ENCODE results near the gene COL7A1. TPM values are rescaled to one million over a fixed set of nuclear protein-coding genes. Genes with fewer than 3 reads are reported as not detected.
A peak's percentile ranks its signal among the peaks of the same experiment; 100 is the strongest.

Gene COL7A1
- total RNA-seq, 1 donor from 2014 or later = 19.2 TPM

DNA sequence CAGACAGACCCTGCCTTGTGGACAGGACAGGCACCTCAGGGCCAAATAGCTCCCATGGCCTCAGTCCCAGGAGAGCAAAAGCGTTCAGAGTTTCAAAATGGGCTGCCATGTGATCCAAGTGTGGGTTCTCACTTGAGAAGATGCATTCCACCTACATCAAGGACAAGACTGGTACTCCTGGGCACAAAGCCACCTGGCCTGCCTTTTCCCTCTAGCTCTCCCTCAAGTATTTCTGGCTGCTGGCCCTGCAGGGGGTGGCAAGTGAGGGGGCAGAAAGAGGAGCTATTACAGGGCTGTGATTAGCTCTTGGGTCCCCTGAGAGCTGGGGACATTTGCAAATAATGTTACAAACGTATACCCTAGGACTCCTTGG, 6.5 kb upstream of the COL7A1 start:
- TF ChIP-seq CTCF (IDR thresholded peaks at IDR 0.05; ENCODE audit: unreplicated experiment) = no peak
- no peaks in the 10 kb centered on the region for H3K9me3 Mint-ChIP-seq
- no peak for DNase-seq (ENCODE audit: low spot score in 2 of 2, unreplicated experiment in 2 of 2)
- no peak overlapping the region for H3K27ac Mint-ChIP-seq
- no peaks in the 10 kb centered on the region for H3K27me3 Mint-ChIP-seq (ENCODE audit: low read depth)
- peaks cover 26% of the 10 kb centered on the region for H3K4me1 Mint-ChIP-seq
- H3K36me3 Mint-ChIP-seq = peaks cover 19% of the 10 kb centered on the region
- H3K4me3 Mint-ChIP-seq = no peak overlapping the region

- DNase-seq (ENCODE audit: low spot score in 2 of 2, unreplicated experiment in 2 of 2) = no peak
- peaks cover 19% of the 10 kb centered on the region for H3K36me3 Mint-ChIP-seq
- no peaks in the 10 kb centered on the region for H3K9me3 Mint-ChIP-seq
- no peak overlapping the region for H3K27ac Mint-ChIP-seq
- H3K4me1 Mint-ChIP-seq = peaks cover 31% of the 10 kb centered on the region
- TF ChIP-seq CTCF (IDR thresholded peaks at IDR 0.05; ENCODE audit: unreplicated experiment) = no peak
- peaks cover 3% of the 10 kb centered on the region for H3K27me3 Mint-ChIP-seq (ENCODE audit: low read depth)
- no peak overlapping the region for H3K4me3 Mint-ChIP-seq
Measured at GRCh38 chr3:48600711-48601621, 5.8 kb upstream of the COL7A1 start.

GRCh38 chr3:48599509-48600285, 4.6 kb upstream of the COL7A1 start:
- Mint-ChIP-seq H3K27me3 (ENCODE audit: low read depth) (peaks cover 4% of the 10 kb centered on the region), H3K4me3 (no peak overlapping the region), H3K27ac (peak overlapping the region; percentile 1), H3K9me3 (no peaks in the 10 kb centered on the region), H3K4me1 (peaks cover 37% of the 10 kb centered on the region), H3K36me3 (peaks cover 19% of the 10 kb centered on the region)
- no peak for TF ChIP-seq CTCF (IDR thresholded peaks at IDR 0.05; ENCODE audit: unreplicated experiment)
- no peak for DNase-seq (ENCODE audit: low spot score in 2 of 2, unreplicated experiment in 2 of 2)

GRCh38 chr3:48599077-48599501, 4.0 kb upstream of the COL7A1 start:
- H3K4me3 Mint-ChIP-seq = no peak overlapping the region
- H3K36me3 Mint-ChIP-seq = peaks cover 14% of the 10 kb centered on the region
- DNase-seq (ENCODE audit: low spot score in 2 of 2, unreplicated experiment in 2 of 2) = no peak
- TF ChIP-seq CTCF (IDR thresholded peaks at IDR 0.05; ENCODE audit: unreplicated experiment) = no peak
- peak overlapping the region; percentile 89 for H3K27ac Mint-ChIP-seq
- H3K9me3 Mint-ChIP-seq = no peaks in the 10 kb centered on the region
- peaks cover 40% of the 10 kb centered on the region for H3K4me1 Mint-ChIP-seq
- H3K27me3 Mint-ChIP-seq (ENCODE audit: low read depth) = peaks cover 10% of the 10 kb centered on the region

DNA sequence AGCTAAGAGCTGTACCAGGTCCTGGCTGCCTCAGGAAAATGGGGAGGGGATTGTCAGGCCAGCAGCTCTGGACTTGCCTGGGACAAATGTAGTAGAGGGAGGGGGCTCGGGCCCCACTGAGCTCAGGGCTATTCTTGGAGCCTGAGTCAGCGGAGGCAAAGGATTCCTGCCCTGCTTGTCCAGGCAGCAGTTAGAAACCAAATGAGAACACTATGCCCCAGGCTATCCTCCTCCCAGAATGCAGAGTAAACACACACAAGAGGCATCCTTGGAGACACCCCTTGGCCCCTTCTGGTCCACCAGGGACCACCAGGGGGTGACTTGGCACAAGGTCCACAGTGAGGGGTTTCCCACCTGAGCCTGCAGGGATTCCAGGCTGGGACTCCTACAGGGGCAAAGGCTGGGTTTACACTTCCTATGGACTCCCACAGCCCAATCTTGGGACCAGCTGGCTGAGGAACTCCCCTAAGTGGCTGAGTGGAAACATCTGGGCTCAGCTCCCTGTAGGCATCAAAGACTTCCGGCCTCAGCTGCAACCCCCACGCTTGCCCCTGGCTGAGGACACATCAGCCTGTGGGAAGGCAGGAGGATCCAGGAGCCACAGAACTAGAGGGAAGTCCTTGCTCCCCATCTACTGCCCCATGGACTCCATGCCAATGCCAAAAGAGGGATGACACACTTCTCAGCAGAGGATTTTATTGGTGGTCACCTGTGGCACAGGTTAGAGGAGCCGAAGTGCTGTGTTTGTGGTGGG, 3.4 kb upstream of the COL7A1 start:
- peak overlapping the region; percentile 89 for H3K27ac Mint-ChIP-seq
- H3K4me3 Mint-ChIP-seq = no peak overlapping the region
- peaks cover 40% of the 10 kb centered on the region for H3K4me1 Mint-ChIP-seq
- TF ChIP-seq CTCF (IDR thresholded peaks at IDR 0.05; ENCODE audit: unreplicated experiment) = no peak
- peaks cover 11% of the 10 kb centered on the region for H3K36me3 Mint-ChIP-seq
- no peaks in the 10 kb centered on the region for H3K9me3 Mint-ChIP-seq
- DNase-seq (ENCODE audit: low spot score in 2 of 2, unreplicated experiment in 2 of 2) = no peak
- H3K27me3 Mint-ChIP-seq (ENCODE audit: low read depth) = peaks cover 11% of the 10 kb centered on the region

Measured in mesothelial cell of epicardium (in vitro differentiated cells).